HG03571 (cell line): ENCODE results near the gene AGRP.

Source experiments
- ATAC-seq: cut with Tn5 transposase; IDR thresholded peaks from one replicate; pipeline ENCODE4 v1.9.1; 2021; ENCODE audit not compliant: unreplicated experiment

AGRP gene

DNA sequence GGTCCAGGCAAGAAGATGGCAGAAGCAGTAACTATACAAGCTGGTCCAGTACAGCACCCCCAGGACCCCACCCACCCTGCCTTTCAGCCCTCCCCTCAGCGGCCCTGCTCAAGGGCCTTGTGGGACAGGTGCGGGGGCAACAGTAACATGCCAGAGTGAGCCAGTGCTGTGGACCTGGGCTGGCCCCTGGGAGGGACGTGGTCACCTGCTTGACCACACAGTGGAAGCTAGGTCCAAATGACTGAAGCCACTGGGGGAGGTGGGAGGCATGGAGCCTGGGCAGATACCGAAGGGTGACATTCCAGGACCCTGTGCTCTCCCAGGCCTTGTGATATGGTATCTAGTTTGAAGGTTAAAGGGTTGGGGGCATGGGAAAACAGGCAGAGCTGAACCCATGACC is 19.7 kb downstream of the AGRP start:
- no peak for ATAC-seq

DNA sequence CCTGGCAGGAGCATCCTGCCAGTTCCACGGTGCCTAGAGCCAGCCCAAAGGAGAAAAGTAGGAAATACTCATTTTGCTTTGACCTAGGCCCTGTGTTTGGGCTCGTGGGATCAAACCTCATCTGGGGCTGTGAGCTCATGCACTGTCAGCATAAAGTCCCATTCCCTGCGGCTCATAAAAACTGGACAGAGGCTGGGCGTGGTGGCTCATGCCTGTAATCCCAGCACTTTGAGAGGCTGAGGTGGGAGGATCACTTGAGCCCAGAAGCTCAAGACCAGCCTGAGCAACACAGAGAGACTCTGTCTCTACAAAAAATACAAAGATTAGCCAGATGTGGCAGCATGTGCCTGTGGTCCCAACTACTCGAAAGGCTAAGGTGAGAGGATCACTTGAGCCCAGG is 20.3 kb downstream of the AGRP start:
- ATAC-seq: no peak

DNA sequence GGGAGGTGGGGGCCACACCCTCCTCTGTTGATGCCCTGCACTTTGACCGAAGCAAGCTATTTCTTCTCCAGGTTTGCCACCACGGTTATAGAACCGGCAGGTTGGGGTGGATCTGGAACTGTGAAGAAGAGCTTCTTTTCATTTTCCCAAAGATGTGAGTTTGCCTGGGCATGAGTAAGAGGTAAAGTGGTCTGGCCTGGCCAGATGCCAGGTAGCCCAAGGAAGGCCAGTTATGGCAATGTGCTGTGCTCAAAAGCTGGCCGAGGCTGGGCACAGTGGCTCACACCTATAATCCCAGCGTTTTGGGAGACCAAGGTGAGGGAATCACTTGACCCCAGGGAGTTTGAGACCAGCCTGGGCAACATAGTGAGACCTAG is 21.1 kb downstream of the AGRP start:
- no peak for ATAC-seq

DNA sequence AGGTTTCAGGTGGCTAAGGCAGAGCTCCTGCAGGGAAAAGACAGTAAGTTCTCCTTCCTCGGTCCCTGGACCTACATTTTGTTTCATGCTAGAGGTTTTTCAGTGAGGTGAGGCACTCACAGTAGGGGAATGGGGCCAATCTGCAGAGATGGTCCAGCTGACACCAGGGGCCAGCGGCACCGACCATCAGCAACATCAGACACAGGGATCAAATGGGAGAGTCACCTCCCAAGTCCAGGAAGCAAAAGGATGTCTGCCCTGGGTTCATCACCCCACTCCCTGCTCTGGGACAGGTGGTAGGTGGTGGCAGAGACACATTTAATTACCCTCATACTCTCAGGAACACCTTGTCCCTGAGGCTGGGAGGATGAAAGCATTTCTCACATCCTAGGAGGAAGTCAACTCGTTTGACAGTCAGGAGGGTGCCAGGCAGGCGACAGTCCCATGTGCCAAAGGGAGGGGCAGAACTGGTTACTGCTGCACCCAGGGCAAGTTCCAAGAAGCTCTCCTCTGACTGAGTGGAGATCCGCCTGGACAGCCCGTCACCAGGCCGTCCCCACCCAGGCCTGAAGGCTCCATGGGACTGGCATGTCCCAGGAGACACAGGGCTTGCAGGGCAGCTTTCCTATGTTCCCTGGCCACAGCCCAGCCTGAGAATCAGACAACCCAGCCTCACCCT is 21.6 kb downstream of the AGRP start:
- ATAC-seq: no peak

DNA sequence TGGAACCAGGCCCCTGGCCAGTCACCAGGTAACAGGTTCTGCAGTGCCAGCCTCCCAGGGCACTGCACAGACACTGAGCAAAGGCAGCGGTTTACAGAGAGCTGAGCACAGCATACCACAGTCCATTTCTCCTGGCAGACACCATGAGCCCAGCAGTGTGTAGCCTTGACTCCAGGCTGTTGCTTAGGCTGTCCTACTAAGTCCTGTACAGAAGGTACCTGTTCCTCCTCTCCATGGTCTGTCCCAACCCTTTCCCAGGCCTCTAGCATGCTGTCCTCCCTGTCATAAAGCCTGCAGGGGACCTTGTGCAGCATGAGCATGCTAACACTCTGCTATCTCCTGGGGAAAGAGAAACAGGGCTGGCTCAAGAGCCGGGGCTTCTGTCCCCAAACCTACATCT is 22.4 kb downstream of the AGRP start:
- ATAC-seq: no peak

DNA sequence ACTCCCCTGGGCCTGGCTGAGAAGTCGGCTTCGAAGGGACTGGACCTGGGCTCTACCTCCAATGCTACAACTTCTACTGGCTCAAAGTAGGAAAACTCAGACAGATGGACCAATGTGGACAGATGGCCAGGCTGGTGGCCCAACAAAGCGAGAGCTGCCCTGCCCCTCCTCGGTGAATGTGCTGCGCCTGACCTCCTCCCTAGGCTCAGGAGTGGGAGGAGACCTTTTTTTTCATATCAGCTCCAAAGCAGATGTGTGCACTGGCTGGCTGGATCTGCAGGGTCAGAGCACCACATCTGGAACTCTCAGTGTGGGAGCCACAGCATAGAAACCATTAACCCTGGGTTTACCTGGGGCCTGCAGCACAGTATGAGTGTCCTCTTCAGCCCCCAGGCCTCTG is 23.2 kb downstream of the AGRP start:
- ATAC-seq: no peak

DNA sequence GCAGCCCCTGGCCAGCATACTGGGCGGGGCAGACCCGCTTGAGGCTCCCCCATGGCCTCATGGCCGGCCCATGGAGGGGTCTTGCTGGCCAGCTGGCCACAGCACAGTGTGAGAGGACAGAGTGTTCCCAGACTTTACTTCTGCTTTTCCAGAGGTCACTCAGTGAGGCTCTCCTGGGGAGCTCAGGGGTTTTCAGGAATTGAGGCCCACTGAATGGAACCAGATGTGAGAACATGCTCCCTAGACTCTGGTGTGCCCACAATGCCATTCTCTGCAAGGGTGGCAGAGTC is 23.5 kb downstream of the AGRP start:
- no peak for ATAC-seq

DNA sequence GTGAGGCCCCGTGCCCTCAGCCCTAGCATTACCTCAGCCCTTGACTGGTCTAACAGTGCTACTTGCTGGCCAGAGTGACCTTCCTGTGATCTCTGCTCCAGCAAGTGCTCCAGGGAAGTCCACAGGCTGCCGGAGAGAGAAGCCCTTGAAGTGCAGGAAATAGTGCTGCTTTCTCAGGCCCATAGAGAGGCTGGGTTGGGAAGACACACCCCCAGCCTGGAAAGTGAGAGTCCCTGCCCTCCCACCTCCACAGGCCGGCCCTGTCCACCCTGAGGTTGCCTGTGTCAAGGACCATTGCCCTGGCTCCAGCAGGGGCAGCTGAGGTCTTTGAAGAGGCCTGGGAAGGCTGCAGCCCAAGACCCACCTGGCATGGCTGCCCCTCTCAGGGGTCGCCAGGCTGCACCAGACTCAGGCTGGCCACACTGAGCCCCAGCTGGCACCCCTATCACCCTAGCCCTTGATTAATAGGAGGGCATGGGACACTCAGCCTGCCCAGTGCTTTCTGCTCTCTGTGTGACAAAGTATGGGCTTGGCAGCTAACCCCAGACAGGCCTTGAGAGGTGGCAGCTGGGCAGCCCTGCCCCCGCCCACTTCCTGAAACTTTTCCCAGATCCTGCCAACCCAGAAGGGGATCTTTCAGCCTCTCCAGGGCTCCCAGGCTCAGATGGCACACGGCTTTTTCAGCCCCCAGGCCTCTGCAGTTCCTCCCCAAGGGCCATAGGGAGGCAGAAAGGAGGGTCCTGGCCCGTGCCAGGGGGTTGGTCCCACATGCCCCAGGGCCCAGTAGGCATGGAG is 24.1 kb downstream of the AGRP start:
- ATAC-seq: no peak

DNA sequence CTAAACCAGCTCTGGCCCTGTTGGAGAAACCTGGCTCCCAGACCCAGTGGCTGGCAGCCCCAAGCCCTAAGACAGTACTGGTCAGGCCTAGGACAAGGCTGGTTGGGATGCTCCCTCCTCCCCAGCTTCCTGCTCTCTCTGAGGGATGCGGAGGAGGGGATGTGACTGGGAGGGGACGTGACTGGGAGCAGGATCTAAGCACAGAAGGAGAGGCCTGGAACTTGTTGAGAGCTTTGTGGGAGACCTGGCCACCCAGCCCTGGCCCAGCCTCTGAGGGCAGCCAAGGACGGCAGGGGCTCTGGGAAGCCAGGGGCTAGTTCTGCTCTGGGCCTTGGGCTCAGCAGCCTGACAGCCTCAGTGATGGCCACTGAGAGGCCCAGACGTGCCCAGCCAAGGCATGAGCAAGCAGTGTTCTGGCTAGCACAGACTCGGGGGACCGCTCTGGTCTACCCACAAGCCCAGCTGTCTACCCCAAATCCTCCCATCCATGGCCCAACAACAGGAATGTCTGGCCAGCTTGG is 25.2 kb downstream of the AGRP start:
- no peak for ATAC-seq

DNA sequence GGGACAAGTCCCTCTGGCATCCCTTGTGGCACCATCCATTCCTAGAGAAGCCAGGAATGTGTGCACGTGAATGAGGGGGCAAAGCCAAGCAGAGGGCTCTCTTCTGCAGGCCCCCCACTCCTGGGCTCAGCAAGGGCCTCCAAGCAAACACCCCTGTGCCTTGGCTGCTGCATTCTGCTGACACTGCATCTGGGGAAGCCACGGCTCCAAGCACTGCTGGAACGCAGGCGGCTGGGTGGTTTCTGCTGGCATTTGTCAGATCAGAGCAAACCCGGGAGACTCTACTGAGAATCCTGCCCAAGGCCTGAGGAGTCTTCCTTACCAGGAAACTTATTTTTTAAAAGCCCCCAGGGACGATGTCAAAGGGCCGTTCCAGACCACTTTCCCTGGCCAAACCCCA is 25.7 kb downstream of the AGRP start:
- no peak for ATAC-seq

DNA sequence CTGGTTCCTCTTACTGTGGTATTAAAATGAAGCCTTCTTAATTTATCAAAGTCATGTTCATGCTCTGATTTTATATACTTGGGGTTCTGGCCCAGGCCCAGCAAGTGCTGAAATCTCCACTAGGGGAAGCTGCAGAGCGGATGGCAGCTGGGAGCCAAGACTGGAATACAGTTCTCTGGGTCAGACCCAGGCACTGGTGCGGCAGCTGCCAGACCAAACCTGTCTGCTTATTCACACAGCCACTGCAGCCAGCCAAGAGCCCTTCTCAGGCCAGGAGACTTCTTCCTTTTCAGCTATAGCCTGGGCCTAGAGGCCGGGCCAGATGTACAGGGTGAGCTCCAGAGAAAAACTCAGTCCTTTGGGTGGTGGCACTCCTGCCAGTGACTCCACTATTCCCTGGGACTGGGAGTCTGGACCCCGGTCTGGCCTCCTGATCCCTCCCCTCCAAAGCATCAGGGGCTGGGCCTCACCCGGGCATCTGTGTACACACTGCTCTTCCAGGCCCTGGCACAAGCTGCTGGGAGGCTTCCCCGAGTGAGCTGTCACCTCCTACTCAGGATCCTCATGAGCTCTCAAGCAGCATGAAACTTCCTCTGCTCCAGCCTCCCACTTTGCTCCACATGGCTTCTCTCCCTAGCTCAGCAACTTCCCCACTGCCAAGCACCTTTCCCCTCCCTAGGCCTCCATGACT is 26.8 kb downstream of the AGRP start:
- no peak for ATAC-seq

DNA sequence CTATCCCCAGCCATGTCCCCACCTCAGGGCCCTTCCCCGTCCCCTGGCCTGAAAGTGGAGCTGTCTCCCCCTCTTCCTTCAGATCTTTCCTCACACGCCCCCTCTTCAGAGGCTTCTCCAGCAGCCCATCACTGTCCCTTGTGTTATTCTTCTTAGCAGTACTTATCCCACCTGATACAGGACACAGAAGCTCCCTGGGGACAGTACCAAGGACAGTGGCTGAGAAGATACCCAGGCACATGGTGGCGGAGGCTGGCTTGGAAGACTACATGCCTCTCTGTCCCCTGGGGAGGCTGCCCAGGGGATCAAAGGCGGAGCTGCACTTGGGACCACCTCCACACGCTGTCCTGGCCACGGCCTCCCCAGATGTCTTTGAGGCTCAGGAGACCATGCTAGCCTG is 28.5 kb downstream of the AGRP start:
- no peak for ATAC-seq

DNA sequence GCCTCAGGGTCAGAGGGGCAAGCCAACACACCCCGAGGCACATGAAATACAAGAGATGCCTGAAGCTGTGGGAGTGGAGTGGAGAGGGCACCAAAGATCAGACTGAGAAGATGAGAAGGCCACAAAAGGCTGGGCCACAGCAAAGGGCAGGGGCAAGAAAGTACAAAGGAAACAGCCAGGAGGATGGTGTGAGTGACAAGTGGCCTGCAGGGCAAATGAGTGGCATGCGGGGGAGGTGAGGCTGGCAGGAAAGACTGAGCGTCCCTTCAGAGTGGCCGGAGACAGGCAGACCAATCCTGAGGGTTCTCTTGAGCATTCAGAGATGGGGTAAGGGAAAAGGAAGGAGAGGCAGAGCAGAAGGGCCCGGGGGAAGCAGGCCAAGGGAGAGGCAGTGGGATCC is 29.2 kb downstream of the AGRP start:
- ATAC-seq: no peak

DNA sequence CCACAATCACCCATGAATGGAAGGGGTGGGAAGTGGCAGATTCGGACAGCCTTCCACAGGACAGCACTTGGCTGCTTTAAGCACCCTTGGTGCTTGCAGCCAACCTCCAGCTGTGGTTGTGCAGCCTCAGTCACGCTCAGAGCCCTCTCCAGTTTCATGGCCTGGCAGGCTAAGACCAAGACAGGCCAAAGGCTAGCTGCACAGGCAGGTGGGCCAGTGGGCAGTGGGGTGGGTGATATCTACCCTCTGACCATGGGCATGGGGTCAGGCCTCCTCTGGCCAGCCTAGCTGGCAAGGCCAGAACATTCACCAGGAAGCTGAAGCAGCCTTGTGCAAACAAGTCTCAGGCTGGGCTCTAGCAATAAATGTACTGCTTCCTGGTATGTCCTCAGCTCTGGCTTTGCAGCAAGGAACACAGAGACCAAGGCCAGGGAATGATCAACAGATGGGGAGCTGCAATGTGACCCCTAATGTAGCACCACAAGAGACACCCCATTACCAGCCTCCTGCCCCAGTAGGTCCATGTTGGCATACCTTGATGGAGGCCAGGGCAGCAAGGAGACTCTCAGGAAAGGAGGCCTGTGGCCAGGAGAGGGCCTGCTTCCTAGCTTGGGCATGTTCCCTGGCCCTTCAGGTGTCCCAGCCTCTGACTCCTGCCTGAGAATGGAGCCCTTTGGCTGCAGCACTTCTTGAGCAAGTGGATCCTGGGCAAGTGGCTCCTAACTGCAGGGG is 31.5 kb downstream of the AGRP start:
- ATAC-seq: no peak

DNA sequence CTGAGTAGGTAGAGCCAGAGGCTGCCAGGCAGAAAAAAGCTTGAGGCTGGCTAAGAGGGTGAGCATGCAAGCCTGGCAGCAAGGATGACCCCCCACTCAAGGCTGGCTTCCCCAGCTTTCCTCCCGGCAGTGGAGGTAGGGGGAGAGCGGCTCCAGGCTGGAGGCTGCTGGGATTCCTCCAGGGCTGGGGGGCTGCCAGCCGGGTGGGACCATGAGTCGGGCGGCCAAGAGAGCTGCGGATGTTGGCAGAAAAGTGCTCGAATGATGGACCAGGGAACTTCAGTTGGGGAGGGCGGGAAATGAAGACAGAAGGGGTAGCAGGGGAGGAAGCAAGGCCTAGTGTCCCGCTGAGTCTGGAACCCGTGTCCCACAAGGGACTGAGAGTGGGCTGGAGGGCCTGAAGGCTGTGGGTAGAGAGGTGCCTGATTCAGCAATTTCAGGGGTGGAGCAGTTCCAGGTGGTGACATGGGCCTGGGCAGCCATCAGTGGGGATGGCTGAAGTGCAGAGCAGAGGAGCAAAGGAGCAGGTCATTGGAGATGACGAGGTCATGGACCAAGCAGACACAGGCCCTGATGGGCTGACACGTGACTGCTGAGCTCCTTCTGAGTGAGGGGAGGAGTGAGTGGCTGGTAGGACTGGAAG is 32.2 kb downstream of the AGRP start:
- ATAC-seq: no peak

DNA sequence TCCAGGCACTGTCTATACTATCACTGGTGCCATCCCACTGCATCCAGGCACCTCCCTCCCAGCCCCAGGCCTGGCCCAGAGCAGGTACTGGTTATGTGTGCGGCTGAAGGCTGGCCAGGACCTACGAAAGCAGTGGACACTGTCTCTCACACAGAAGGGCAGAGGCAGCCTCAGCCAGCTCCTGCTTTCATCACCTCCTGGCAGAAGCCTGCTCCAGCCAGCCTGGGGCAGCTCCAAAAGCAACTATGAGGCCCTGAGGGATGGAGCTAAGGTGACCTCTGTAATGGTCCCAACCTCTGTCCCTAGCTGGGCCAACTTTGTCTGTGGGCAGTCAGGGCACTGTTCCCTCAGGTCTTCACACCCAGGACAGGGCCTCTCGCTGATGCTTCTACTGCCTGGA is 33.6 kb downstream of the AGRP start:
- no peak for ATAC-seq

DNA sequence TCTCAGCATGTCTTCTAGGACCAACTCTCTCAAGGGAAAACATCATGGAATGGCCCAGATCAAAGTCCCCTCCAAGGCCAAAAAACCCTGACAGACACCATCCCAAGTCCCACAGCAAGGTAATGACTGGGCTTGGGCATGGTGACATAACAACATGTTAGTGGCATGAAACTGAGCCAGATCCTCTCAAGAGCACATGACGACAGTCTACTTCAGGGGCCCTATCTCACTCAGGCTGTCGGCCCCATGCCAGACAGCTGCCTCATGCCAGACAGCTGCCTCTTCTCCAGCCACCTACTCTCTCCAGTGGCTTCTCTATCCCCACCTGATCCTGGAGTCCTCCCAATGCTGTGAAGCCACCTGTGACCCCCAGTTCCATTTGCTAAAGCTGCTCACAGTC is 34.0 kb downstream of the AGRP start:
- no peak for ATAC-seq

DNA sequence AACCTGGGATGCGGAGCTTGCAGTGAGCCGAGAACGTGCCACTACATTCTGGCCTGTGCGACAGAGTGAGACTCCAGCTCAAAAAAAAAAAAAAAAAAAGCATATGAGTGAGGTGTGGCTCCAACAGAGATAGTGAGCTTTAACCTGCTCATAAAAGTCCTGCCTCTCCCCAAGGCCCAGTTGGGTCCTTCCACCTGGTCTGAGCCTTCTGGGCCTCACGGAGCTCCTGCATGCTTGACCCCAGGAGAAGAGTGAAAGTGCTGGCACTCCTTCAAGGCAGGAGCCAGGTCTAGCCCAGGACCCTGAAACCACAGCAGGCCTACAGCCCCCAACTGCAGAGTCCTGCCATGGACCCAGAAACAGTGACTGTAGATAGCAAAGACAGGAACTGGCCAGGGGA is 34.8 kb downstream of the AGRP start:
- ATAC-seq: no peak

DNA sequence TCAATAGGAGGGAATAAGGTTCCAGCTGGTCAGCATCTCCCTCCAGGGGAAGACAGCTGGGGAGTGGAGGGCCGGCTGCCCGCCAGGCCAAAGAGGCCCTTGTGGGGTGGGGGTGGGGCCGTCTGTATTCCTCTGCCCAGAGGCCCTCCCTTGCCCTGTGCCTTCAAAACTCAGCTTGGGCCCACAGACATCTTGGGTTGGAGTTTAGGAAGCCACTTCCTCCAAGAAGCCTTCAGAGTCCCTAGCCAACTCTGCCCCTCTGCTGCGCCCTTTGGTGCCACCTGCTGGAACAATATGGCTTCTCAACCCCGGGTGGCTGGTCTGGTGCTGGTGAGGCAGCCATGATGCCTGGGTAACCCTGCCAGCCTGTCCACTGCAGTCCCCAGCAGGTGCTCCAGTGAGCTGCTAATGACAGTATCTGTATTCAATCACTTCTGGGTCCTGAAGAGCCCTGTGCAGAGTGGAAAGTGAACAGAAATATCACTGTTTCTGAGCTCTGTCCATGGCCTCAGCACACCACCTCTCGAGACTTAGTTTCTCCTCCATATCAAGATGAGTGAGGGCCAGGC is 35.8 kb downstream of the AGRP start:
- no peak for ATAC-seq

DNA sequence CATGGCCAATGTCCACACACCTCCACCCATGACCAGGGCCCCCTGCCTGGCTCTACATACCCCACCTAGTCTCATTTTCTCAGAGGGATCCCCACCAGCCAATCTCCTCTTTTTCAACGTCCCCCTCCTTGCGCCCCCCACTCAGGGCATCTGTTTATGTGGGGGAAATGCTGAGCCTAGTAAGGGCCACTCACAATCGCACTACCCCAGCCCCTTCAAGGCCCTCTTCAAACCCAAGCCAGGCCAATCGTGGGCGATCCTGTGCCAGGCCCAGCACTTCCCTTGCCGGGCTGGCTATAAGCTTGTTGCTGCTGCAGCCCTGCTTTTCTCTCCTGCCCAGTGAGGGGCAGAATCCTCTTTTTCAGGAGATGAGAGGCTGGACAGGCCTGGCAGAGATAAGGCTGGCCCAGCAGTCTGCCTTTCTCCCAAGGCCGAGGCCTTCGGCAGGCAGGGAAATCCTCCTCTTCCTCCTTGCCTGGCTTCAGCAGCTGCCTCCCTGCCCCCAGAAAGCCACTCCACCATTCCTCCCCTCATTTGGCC is 36.3 kb downstream of the AGRP start:
- no peak for ATAC-seq
